ENCODE results near the gene TOX2. TPM values are rescaled to one million over a fixed set of nuclear protein-coding genes. Genes with fewer than 3 reads are reported as not detected.
A peak's percentile ranks its signal among the peaks of the same experiment; 100 is the strongest.

The TOX2 gene
- total RNA-seq (ENCODE audit: low replicate concordance) = 0.74 and 5.2 TPM in 2 replicates

DNA sequence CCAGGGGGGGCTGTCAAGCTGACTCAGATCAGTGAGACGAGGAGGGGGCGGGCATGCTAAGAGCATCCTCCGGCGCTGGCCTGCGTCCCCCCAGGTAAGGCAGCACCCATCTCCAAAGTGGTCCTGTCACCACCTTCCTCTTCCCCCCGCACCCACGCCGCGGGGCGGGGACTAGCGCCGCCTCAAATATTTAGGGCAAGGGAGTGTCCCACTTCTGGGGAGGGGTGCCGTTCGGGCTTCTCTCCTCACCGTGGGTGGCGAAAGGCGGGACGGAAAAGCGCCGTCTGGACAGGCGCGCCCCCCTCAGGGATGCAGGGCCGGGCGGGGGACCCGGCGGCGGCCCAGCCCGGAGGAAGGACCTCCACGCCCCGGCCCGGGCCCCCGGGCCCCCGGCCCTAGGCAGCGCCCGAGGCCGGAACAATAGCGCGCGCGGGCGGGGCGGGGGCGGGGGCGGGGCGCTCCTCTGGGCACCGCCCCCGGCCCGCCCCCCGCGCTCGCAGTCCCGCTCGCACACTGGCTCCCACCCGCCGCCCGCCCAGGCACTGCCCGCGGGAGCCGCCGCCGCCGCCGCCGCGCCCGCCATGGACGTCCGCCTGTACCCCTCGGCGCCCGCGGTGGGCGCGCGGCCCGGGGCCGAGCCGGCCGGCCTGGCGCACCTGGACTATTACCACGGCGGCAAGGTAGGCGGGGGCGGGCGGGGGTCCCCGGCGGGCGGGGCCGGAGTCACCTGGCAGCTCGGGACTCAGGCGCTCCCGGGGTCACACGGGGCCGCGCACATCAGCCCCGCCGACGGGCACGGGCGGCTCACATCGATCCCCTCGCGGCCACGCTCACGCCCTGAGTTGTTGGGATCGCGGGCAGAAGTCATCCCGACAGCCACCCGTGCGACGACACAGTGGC, at the start of gene TOX2:
TOX2 (plus strand) TSS at position 542 of the 900 bp plus-strand sequence; CDS start at position 582, 40 bp downstream.
- peak; percentile 29 for DNase-seq (ENCODE audit: low read depth)
- TF ChIP-seq, protein P1, sequence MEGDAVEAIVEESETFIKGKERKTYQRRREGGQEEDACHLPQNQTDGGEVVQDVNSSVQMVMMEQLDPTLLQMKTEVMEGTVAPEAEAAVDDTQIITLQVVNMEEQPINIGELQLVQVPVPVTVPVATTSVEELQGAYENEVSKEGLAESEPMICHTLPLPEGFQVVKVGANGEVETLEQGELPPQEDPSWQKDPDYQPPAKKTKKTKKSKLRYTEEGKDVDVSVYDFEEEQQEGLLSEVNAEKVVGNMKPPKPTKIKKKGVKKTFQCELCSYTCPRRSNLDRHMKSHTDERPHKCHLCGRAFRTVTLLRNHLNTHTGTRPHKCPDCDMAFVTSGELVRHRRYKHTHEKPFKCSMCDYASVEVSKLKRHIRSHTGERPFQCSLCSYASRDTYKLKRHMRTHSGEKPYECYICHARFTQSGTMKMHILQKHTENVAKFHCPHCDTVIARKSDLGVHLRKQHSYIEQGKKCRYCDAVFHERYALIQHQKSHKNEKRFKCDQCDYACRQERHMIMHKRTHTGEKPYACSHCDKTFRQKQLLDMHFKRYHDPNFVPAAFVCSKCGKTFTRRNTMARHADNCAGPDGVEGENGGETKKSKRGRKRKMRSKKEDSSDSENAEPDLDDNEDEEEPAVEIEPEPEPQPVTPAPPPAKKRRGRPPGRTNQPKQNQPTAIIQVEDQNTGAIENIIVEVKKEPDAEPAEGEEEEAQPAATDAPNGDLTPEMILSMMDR (IDR thresholded peaks at IDR 0.05; ENCODE audit: insufficient read depth, low read length) = no peak
- peak within 1 kb of the TSS; percentile 87 for H3K4me3 ChIP-seq (ENCODE audit: low read depth, low read length)

DNA sequence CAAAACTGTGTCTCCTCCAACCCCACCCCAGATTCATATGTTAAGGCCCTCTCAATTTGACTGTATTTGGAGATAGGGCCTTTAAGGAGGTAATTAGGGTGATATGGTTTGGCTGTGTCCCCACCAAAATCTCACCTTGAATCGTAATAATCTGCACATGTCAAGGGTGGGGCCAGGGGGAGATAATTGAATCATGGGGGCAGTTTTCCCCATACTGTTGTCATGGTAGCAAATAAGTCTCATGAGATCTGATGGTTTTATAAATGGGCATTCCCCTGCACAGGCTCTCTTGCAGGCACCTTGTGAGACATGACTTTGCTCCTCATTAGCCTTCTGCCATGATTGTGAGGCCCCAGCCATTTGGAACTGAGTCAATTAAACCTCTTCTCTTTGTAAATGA, 46.6 kb upstream of the TOX2 start:
- DNase-seq (ENCODE audit: low read depth) = no peak
- no peak overlapping the region for H3K4me3 ChIP-seq (ENCODE audit: low read depth, low read length)
- TF ChIP-seq, protein P1 (IDR thresholded peaks at IDR 0.05; ENCODE audit: insufficient read depth, low read length) = no peak

- no peak overlapping the region for H3K4me3 ChIP-seq (ENCODE audit: low read depth, low read length)
- peak; percentile 64 for DNase-seq (ENCODE audit: low read depth)
- TF ChIP-seq, protein P1 (IDR thresholded peaks at IDR 0.05; ENCODE audit: insufficient read depth, low read length) = no peak
Measured at GRCh38 chr20:43870484-43870883, 44.2 kb upstream of the TOX2 start.

DNA sequence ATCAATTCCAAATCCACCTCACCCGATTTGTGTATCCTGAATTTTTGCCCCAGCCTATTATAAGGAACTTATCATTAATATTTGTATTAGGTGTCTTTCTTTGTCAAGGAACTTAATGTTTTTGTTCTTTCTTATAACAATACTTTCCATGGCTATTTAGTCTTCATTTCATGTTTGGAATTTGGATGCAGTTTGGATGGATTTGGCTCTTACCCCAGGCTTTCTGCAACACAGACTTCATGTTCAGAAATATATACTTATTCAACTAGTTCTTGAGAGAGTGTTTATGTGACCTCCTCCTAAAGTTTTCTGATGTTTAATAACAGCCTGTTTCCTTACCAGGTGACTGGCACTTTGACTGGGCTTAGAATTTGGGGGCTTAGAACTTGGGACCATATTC, 35.9 kb upstream of the TOX2 start:
- TF ChIP-seq, protein P1 (IDR thresholded peaks at IDR 0.05; ENCODE audit: insufficient read depth, low read length) = no peak
- no peak overlapping the region for H3K4me3 ChIP-seq (ENCODE audit: low read depth, low read length)
- DNase-seq (ENCODE audit: low read depth) = peak; percentile 49

GRCh38 chr20:43893930-43894329, 20.7 kb upstream of the TOX2 start:
- DNase-seq (ENCODE audit: low read depth) = peak; percentile 33
- TF ChIP-seq, protein P1 (IDR thresholded peaks at IDR 0.05; ENCODE audit: insufficient read depth, low read length) = no peak

GRCh38 chr20:43894491-43894890, 20.2 kb upstream of the TOX2 start:
- TF ChIP-seq, protein P1 (IDR thresholded peaks at IDR 0.05; ENCODE audit: insufficient read depth, low read length) = no peak
- no peak overlapping the region for H3K4me3 ChIP-seq (ENCODE audit: low read depth, low read length)
- DNase-seq (ENCODE audit: low read depth) = no peak

More at GRCh38 chr20:43893930-43894329, 20.7 kb upstream of the TOX2 start:
- no peak overlapping the region for H3K4me3 ChIP-seq (ENCODE audit: low read depth, low read length)
